Hepatocyte (in vitro differentiated cells): ENCODE results near the gene TDRD10.

ENCODE experiments used
- EZH2 ChIP-seq: fragments of 200-600 bp; sonication (generic); IDR thresholded peaks from 2 replicates; pipeline ENCODE4 v1.6.1; 2016; ENCODE audit warnings: antibody characterized with exemption, mild to moderate bottlenecking, borderline replicate concordance
- EZH2phosphoT487 ChIP-seq: fragments of 200-600 bp; sonication (generic); IDR thresholded peaks from one replicate; pipeline ENCODE4 v1.6.1; 2018; ENCODE audit warnings: antibody characterized with exemption, mild to moderate bottlenecking, low read depth, moderate library complexity; ENCODE audit not compliant: unreplicated experiment, severe bottlenecking
- TF ChIP-seq, protein P1 (sequence below): fragments of 200-600 bp; sonication (generic); IDR thresholded peaks from 2 replicates; pipeline ENCODE4 v1.5.1; 2016; ENCODE audit warnings: antibody characterized with exemption, mild to moderate bottlenecking; ENCODE audit not compliant: poor library complexity

DNA sequence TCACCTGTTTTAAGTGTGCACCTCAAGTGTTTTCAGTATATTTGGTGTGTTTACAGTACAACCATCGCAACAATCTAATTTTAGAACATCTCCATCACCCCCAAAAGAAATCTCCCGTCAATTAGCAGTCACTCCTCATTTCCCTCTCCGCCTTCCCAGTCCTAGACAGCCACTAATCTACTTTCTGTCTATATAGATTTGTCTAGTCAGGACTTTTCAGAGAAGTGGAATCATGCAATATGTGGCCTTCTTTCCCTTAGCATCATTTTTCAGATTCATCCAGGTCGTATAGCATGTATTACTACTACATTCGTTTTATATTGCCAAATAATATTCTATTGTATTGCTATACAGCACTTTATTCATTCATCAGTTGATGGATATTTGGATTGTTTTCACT lies 1.9 kb downstream of the TDRD10 start:
- TF ChIP-seq, protein P1, sequence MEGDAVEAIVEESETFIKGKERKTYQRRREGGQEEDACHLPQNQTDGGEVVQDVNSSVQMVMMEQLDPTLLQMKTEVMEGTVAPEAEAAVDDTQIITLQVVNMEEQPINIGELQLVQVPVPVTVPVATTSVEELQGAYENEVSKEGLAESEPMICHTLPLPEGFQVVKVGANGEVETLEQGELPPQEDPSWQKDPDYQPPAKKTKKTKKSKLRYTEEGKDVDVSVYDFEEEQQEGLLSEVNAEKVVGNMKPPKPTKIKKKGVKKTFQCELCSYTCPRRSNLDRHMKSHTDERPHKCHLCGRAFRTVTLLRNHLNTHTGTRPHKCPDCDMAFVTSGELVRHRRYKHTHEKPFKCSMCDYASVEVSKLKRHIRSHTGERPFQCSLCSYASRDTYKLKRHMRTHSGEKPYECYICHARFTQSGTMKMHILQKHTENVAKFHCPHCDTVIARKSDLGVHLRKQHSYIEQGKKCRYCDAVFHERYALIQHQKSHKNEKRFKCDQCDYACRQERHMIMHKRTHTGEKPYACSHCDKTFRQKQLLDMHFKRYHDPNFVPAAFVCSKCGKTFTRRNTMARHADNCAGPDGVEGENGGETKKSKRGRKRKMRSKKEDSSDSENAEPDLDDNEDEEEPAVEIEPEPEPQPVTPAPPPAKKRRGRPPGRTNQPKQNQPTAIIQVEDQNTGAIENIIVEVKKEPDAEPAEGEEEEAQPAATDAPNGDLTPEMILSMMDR, result no peak
- TF ChIP-seq EZH2phosphoT487 (no peak), EZH2 (no peak)
